GM12873 (cell line): ENCODE results near the gene NCAM1.

Source experiments
- CTCF ChIP-seq: IDR thresholded peaks from 2 replicates; pipeline ENCODE4 v1.5.1; 2012; ENCODE audit warnings: low read depth, mild to moderate bottlenecking, moderate library complexity, low read length, control low read depth; ENCODE audit not compliant: insufficient read depth; ENCODE audit errors: missing control alignments

Gene NCAM1

GRCh38 chr11:112971827-112972226, 10.6 kb downstream of the NCAM1 start:
- TF ChIP-seq CTCF = no peak

- no peak for TF ChIP-seq CTCF
These were observed 11.4 kb downstream of the NCAM1 start for GRCh38 chr11:112972399-112973145.

GRCh38 chr11:112975051-112975450, 13.8 kb downstream of the NCAM1 start:
- no peak for TF ChIP-seq CTCF

- no peak for TF ChIP-seq CTCF
These were observed 14.3 kb downstream of the NCAM1 start for GRCh38 chr11:112975493-112975892.

- no peak for TF ChIP-seq CTCF
These were observed 16.5 kb downstream of the NCAM1 start for GRCh38 chr11:112977755-112978154.

- TF ChIP-seq CTCF = no peak
These were observed 22.7 kb downstream of the NCAM1 start for GRCh38 chr11:112983887-112984286.

DNA sequence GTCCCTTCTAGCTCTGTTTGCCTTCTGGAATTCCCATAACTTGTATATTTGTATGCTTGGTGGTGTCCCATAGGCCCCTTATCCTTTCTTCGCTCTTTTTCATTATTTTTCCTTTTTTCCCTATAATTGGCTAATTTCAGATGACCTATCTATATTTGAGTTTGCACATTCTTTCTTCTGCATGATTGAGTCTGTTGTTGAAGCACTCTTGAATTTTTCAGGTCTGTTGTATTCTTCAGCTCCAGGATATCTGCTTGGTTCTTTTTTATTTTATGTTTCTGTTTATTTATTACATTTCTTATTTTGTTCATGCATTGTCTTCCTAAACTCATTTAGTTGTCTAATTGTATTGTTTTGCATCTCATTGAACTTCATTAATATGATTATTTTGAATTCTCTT, 28.0 kb downstream of the NCAM1 start:
- TF ChIP-seq CTCF = no peak
